ENCODE measurements around the gene NPY2R. TPM values are rescaled to one million over a fixed set of nuclear protein-coding genes. Genes with fewer than 3 reads are reported as not detected.

NPY2R gene
- total RNA-seq, 1 experiment from 2014 or later, result not detected

GRCh38 chr4:155227131-155227530 is 18.7 kb downstream of the NPY2R start:
- H3K9me3 ChIP-seq (ENCODE audit: control insufficient read depth in 1 of 2, insufficient read depth in 1 of 2, low read depth in 1 of 2, low read length in 2 of 2), result no peaks in the 10 kb centered on the region
- H3K4me1 ChIP-seq (ENCODE audit: control insufficient read depth in 1 of 2, insufficient read depth in 2 of 2, low read length in 2 of 2), result no peaks in the 10 kb centered on the region
- BruUV-seq (replicated peaks), result no TSS peak
- intact Hi-C loops (cut with micrococcal nuclease), result no loop called here
- no peaks in the 10 kb centered on the region for H3K9me2 ChIP-seq (ENCODE audit: insufficient read depth)
- ChIA-PET RAD21 (ENCODE audit: low non-redundant PET in 1 of 2, low total read pairs in 2 of 2, uncharacterized antibody in 2 of 2, unreplicated experiment in 2 of 2) (no interaction called here), POLR2A (no interaction called here), CTCF (no interaction called here)
- no peaks in the 10 kb centered on the region for H3K79me2 ChIP-seq (ENCODE audit: insufficient read depth, low read length)
- DNase-seq (ENCODE audit: low read depth, low spot score), result no peak
- ATAC-seq, result no peak
- no peaks in the 10 kb centered on the region for H3K27me3 ChIP-seq (ENCODE audit: insufficient read depth, low read length)
- H3K4me3 ChIP-seq (replicated peaks in 1 of 2; ENCODE audit: low read depth in 1 of 2, low read length in 2 of 2), result no peak overlapping the region
- H4K20me1 ChIP-seq (ENCODE audit: insufficient read depth), result no peaks in the 10 kb centered on the region
- no peak overlapping the region for H3K27ac ChIP-seq (ENCODE audit: low read depth, low read length)
- no peak overlapping the region for H3K4me2 ChIP-seq (ENCODE audit: low read length)
- no peak for TF ChIP-seq EZH2phosphoT487 (IDR thresholded peaks at IDR 0.05; ENCODE audit: borderline replicate concordance)
- H3K36me3 ChIP-seq (ENCODE audit: control insufficient read depth in 1 of 2, insufficient read depth in 2 of 2, low read length in 2 of 2), result no peaks in the 10 kb centered on the region
- H3K9ac ChIP-seq (ENCODE audit: low read length), result no peak overlapping the region
- no peak overlapping the region for H2AFZ ChIP-seq (ENCODE audit: low read depth, low read length, poor library complexity, severe bottlenecking)

DNA sequence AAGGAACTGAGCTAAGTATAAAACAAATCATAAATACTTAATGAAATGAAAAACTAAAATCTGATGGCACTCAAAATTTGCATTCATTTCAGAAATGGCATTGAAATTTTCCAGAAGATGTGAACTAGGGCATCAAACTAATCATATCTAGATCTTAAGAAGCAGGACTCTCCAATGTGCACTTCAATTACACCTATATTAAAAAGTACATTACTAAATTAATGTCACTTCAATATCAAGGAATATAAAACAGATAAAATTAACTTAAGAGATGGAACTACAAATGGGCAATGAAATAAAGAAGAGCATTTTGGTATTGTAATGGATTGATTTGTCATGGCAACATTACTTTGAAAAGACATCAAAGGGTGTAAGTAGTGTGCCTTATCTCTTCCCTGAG is 20.3 kb downstream of the NPY2R start:
- Histone ChIP-seq H3K4me1 (ENCODE audit: control insufficient read depth in 1 of 2, insufficient read depth in 2 of 2, low read length in 2 of 2) (no peaks in the 10 kb centered on the region), H3K9ac (ENCODE audit: low read length) (no peak overlapping the region), H3K79me2 (ENCODE audit: insufficient read depth, low read length) (no peaks in the 10 kb centered on the region), H4K20me1 (ENCODE audit: insufficient read depth) (no peaks in the 10 kb centered on the region), H3K9me3 (ENCODE audit: control insufficient read depth in 1 of 2, insufficient read depth in 1 of 2, low read depth in 1 of 2, low read length in 2 of 2) (no peaks in the 10 kb centered on the region), H3K4me3 (replicated peaks in 1 of 2; ENCODE audit: low read depth in 1 of 2, low read length in 2 of 2) (no peak overlapping the region), H2AFZ (ENCODE audit: low read depth, low read length, poor library complexity, severe bottlenecking) (no peak overlapping the region), H3K36me3 (ENCODE audit: control insufficient read depth in 1 of 2, insufficient read depth in 2 of 2, low read length in 2 of 2) (no peaks in the 10 kb centered on the region), H3K27ac (ENCODE audit: low read depth, low read length) (no peak overlapping the region), H3K27me3 (ENCODE audit: insufficient read depth, low read length) (no peaks in the 10 kb centered on the region), H3K4me2 (ENCODE audit: low read length) (no peak overlapping the region), H3K9me2 (ENCODE audit: insufficient read depth) (no peaks in the 10 kb centered on the region)
- POLR2A ChIA-PET, result no interaction called here
- RAD21 ChIA-PET (ENCODE audit: low non-redundant PET in 1 of 2, low total read pairs in 2 of 2, uncharacterized antibody in 2 of 2, unreplicated experiment in 2 of 2), result no interaction called here
- DNase-seq (ENCODE audit: low read depth, low spot score), result no peak
- BruUV-seq (replicated peaks), result no TSS peak
- intact Hi-C loops (cut with micrococcal nuclease), result no loop called here
- CTCF ChIA-PET, result no interaction called here
- no peak for TF ChIP-seq EZH2phosphoT487 (IDR thresholded peaks at IDR 0.05; ENCODE audit: borderline replicate concordance)
- no peak for TF ChIP-seq TCF7L2 (IDR thresholded peaks at IDR 0.05; ENCODE audit: borderline replicate concordance, extremely low read depth, insufficient read depth, insufficient read length)
- no peak for TF ChIP-seq POLR2A (IDR thresholded peaks at IDR 0.05; ENCODE audit: borderline replicate concordance, extremely low read depth, insufficient read depth, insufficient read length)
- no peak for TF ChIP-seq FOSL1 (IDR thresholded peaks at IDR 0.05; ENCODE audit: low read depth)
- TF ChIP-seq ZFX (IDR thresholded peaks at IDR 0.05), result no peak
- TF ChIP-seq YY1 (IDR thresholded peaks at IDR 0.05; ENCODE audit: extremely low read depth, insufficient replicate concordance, low read depth, low read length), result no peak
- no peak for TF ChIP-seq CEBPB (IDR thresholded peaks at IDR 0.05; ENCODE audit: low read depth)
- TF ChIP-seq RAD21 (IDR thresholded peaks at IDR 0.05; ENCODE audit: low read depth), result no peak
- TF ChIP-seq, protein P1, sequence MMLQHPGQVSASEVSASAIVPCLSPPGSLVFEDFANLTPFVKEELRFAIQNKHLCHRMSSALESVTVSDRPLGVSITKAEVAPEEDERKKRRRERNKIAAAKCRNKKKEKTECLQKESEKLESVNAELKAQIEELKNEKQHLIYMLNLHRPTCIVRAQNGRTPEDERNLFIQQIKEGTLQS (IDR thresholded peaks at IDR 0.05), result no peak
- no peak for ATAC-seq

All from HCT116 (cell line).